BE2C (cell line): ENCODE results near the gene HOPX.

ENCODE experiments used
- DNase-seq: peaks from one replicate; pipeline ENCODE4 v3.0.0-alpha.2; 2020
- H3K27me3 ChIP-seq: fragments of 250-450 bp; sonication (Bioruptor Pico); 2 replicates; pipeline ENCODE4 v1.5.1; 2020; ENCODE audit warnings: mild to moderate bottlenecking
- H3K36me3 ChIP-seq: fragments of 250-450 bp; sonication (Bioruptor Pico); 2 replicates; pipeline ENCODE4 v1.5.1; 2020; ENCODE audit warnings: mild to moderate bottlenecking
- H3K4me1 ChIP-seq: fragments of 250-450 bp; sonication (Bioruptor Pico); 2 replicates; pipeline ENCODE4 v1.5.1; 2020
- H3K4me3 ChIP-seq: 2 replicates; pipeline ENCODE4 v1.5.1; 2011; ENCODE audit warnings: low read depth, low read length
- H3K9me3 ChIP-seq: fragments of 250-450 bp; sonication (Bioruptor Pico); 2 replicates; pipeline ENCODE4 v1.5.1; 2020
- TF ChIP-seq, protein P1 (sequence below): IDR thresholded peaks from 2 replicates; pipeline ENCODE4 v1.5.1; 2012; ENCODE audit warnings: mild to moderate bottlenecking, low read depth, low read length

Gene HOPX

DNA sequence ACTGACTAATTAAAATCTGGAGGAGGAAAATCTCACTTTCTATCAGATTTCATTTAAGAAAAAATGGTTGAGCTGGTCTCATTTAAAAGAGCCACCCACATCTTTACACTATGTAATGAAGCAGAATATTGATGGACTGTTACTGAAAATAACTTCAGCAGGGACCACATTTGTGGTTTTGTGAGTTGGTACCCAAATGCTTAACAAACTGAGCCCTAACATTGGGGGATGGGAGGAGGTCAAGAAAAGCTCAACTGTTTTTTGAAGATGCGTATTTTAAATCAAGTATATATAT lies 30.1 kb downstream of the HOPX start:
- peaks cover 26% of the 10 kb centered on the region for H3K27me3 ChIP-seq
- H3K36me3 ChIP-seq = no peaks in the 10 kb centered on the region
- no peak overlapping the region for H3K4me3 ChIP-seq
- TF ChIP-seq, protein P1, sequence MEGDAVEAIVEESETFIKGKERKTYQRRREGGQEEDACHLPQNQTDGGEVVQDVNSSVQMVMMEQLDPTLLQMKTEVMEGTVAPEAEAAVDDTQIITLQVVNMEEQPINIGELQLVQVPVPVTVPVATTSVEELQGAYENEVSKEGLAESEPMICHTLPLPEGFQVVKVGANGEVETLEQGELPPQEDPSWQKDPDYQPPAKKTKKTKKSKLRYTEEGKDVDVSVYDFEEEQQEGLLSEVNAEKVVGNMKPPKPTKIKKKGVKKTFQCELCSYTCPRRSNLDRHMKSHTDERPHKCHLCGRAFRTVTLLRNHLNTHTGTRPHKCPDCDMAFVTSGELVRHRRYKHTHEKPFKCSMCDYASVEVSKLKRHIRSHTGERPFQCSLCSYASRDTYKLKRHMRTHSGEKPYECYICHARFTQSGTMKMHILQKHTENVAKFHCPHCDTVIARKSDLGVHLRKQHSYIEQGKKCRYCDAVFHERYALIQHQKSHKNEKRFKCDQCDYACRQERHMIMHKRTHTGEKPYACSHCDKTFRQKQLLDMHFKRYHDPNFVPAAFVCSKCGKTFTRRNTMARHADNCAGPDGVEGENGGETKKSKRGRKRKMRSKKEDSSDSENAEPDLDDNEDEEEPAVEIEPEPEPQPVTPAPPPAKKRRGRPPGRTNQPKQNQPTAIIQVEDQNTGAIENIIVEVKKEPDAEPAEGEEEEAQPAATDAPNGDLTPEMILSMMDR = no peak
- no peaks in the 10 kb centered on the region for H3K4me1 ChIP-seq
- no peaks in the 10 kb centered on the region for H3K9me3 ChIP-seq
- no peak for DNase-seq

DNA sequence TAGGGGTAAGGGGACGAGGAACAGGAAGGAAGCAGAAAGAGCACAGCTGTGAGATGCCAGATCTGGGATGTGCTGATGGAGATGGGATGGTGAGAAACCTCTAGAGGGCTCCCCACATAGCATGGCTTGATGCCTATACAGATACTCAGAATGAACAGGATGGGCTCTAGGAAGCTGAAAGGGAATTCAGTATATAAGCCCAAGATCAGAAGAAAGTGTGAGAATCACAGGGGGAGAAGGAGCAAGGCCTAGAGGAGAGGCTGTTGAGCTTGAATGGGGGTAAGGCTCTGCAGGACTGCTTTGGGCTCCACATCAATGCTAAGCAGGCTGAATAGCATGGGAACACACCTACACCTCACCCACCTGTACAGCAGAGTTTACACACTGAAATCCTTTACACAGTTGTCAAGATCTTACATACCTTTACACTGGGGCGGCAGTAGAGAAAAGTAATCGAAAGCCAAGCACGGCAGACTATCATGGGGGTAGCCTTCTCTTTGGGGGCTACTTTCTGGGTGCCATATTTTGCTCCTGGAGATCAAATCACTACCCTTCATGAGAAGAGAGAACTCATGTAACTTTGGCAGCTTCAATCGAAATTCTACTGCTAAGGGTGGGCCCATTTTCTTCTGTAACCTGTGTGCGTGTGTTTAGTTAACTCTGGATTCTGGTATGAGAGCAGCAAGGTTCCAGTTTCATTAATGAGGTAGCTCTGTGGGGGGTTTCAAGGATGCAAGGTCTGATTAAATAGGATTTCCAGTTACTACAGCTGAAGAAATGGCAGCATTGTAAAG lies 30.6 kb downstream of the HOPX start:
- Histone ChIP-seq H3K27me3 (peaks cover 20% of the 10 kb centered on the region), H3K9me3 (no peaks in the 10 kb centered on the region), H3K4me1 (no peaks in the 10 kb centered on the region), H3K36me3 (no peaks in the 10 kb centered on the region), H3K4me3 (no peak overlapping the region)
- no peak for DNase-seq
- TF ChIP-seq, protein P1 = no peak

DNA sequence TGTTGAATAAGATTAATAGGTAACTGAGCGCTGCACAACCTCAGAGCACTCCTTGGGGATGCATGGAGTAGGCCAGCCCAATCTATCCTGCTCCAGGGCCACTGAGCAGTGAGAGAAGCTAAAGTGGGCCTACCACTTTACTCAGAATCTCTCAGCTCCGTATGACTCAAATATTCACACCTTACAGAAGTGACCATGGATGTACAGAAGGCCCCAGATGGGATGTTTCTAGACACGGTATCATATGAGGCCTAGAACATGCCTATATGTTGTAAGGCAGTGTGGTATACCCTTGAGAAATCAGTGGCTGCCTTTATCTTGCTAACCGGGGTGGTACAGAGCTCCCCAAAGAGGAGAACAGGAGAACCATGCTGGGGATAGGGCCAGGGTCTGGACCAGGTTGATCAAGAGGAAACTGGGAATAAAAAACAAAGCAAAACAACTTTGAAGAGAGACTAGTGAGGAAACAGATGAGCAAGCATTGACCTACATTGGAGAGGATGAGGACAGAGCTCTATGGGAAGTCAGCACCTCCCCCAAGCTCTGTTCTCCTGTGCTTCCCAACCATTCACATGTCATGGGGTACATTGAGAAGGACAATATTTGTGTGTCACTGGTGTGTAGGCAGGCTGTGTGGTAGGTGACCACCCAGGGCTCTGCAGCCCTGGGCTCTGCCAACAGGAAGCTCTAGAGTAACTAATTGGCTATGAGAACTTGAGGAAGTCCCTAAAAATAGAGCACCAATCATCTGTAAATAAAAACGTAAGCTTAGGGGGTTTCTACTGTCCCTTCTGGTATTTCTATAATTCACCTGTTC lies 31.4 kb downstream of the HOPX start:
- no peaks in the 10 kb centered on the region for H3K36me3 ChIP-seq
- TF ChIP-seq, protein P1 = no peak
- no peaks in the 10 kb centered on the region for H3K9me3 ChIP-seq
- DNase-seq = no peak
- H3K4me3 ChIP-seq = no peak overlapping the region
- H3K27me3 ChIP-seq = peaks cover 12% of the 10 kb centered on the region
- no peaks in the 10 kb centered on the region for H3K4me1 ChIP-seq

DNA sequence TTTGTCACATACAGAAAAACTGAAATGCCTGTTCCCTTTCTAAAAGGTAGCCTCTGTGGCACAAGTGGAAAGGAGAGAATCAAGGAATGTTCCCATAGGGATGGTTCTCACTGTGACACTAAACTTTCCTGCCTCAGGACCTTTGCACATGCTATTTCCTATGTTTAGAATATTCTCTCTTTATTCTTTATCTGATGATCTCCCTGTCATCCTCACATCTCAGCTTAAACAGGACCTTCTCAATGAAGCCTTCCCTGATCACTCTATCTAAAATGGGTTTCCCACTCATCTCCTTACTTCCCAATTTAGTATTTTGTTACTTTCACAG lies 32.3 kb downstream of the HOPX start:
- Histone ChIP-seq H3K4me3 (no peak overlapping the region), H3K36me3 (no peaks in the 10 kb centered on the region), H3K4me1 (no peaks in the 10 kb centered on the region), H3K9me3 (no peaks in the 10 kb centered on the region), H3K27me3 (peaks cover 4% of the 10 kb centered on the region)
- no peak for DNase-seq
- TF ChIP-seq, protein P1 = no peak

DNA sequence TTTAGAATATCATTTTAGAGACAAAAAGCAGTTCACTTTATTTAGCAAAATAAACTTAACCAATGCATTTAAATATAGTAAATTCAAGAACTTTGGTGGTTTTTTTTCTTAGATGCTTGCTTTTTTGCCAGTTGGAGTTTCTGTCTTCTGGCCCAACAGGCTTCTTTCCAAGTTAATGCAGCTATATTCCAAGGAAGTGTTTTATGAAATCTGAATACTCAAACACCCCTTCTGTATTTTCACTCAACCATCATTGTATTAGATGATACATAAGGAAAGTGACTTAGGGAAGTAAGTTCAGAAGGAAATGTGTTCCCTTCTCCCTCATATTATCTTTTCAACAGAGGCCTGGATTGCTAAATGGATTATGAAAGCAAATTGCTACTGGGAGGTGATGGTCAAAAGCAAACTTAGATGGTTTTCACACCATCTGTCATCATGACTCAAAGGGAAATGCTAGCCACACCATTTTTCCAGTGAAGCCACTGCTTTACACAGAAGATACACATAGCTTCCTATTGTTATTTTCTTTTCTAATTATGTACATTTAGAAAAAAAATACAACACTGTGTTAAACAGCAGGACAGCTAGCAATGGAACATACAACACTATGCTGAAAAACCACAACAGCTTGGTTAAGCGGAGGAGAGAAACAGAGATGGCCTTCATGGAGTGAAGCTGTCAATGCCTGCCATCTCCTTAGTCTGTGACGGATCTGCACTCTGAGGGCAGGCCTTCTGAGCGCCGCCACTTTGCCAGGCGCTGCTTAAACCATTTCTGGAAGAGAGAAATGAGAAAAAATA lies 32.9 kb downstream of the HOPX start:
- no peak overlapping the region for H3K4me3 ChIP-seq
- DNase-seq = no peak
- no peaks in the 10 kb centered on the region for H3K4me1 ChIP-seq
- TF ChIP-seq, protein P1 = no peak
- H3K36me3 ChIP-seq = no peaks in the 10 kb centered on the region
- H3K9me3 ChIP-seq = no peaks in the 10 kb centered on the region
- no peaks in the 10 kb centered on the region for H3K27me3 ChIP-seq
